Measurements from ENCODE around the gene OR52B6. TPM values are rescaled to one million over a fixed set of nuclear protein-coding genes. Genes with fewer than 3 reads are reported as not detected.

Gene OR52B6
- polyA plus RNA-seq, 1 donor from 2014 or later, result not detected

GRCh38 chr11:5592615-5593014 lies 11.9 kb downstream of the OR52B6 start:
- TF ChIP-seq POLR2AphosphoS5 (IDR thresholded peaks at IDR 0.05) (no peak), EZH2 (IDR thresholded peaks at IDR 0.05; ENCODE audit: borderline replicate concordance, insufficient read depth, low read length, poor library complexity, severe bottlenecking) (no peak), TAF1 (IDR thresholded peaks at IDR 0.05; ENCODE audit: low read depth) (no peak), REST (IDR thresholded peaks at IDR 0.05; ENCODE audit: borderline replicate concordance) (no peak)
- no peak overlapping the region for H3K4me2 ChIP-seq (ENCODE audit: low read length)
- no peaks in the 10 kb centered on the region for H3F3A ChIP-seq (ENCODE audit: insufficient read depth, low read length, poor library complexity, severe bottlenecking)
- no peaks in the 10 kb centered on the region for H3K79me2 ChIP-seq (replicated peaks; ENCODE audit: insufficient read depth, low read length)
- H3K27me3 ChIP-seq (ENCODE audit: insufficient read depth, low read depth, low read length), result no peaks in the 10 kb centered on the region
- no peaks in the 10 kb centered on the region for H3K9me2 ChIP-seq (ENCODE audit: insufficient read depth, low read length)
- no peak overlapping the region for H2AFZ ChIP-seq (ENCODE audit: low read depth, low read length)
- H3K27ac ChIP-seq (ENCODE audit: low read length), result no peak overlapping the region
- H3K4me3 ChIP-seq (ENCODE audit: low read length), result no peak overlapping the region
- no peaks in the 10 kb centered on the region for H3K36me3 ChIP-seq (ENCODE audit: insufficient read depth, low read length)
- H4K20me1 ChIP-seq (ENCODE audit: insufficient read depth), result no peaks in the 10 kb centered on the region
- H3K9ac ChIP-seq (ENCODE audit: low read length), result no peak overlapping the region
- H3K9me3 ChIP-seq (ENCODE audit: low read length), result no peaks in the 10 kb centered on the region

GRCh38 chr11:5593146-5593545 lies 12.5 kb downstream of the OR52B6 start:
- Histone ChIP-seq H3K36me3 (ENCODE audit: insufficient read depth, low read length) (no peaks in the 10 kb centered on the region), H3K4me3 (ENCODE audit: low read length) (no peak overlapping the region), H3F3A (ENCODE audit: insufficient read depth, low read length, poor library complexity, severe bottlenecking) (no peaks in the 10 kb centered on the region), H3K4me2 (ENCODE audit: low read length) (no peak overlapping the region), H3K27ac (ENCODE audit: low read length) (no peak overlapping the region), H3K9me3 (ENCODE audit: low read length) (no peaks in the 10 kb centered on the region), H2AFZ (ENCODE audit: low read depth, low read length) (no peak overlapping the region), H3K9me2 (ENCODE audit: insufficient read depth, low read length) (no peaks in the 10 kb centered on the region), H3K9ac (ENCODE audit: low read length) (no peak overlapping the region), H3K27me3 (ENCODE audit: insufficient read depth, low read depth, low read length) (no peaks in the 10 kb centered on the region), H4K20me1 (ENCODE audit: insufficient read depth) (no peaks in the 10 kb centered on the region), H3K79me2 (replicated peaks; ENCODE audit: insufficient read depth, low read length) (no peaks in the 10 kb centered on the region)
- TF ChIP-seq EZH2 (IDR thresholded peaks at IDR 0.05; ENCODE audit: borderline replicate concordance, insufficient read depth, low read length, poor library complexity, severe bottlenecking), result no peak
- no peak for TF ChIP-seq CTCF (IDR thresholded peaks at IDR 0.05; ENCODE audit: poor library complexity, severe bottlenecking)
- no peak for TF ChIP-seq TAF1 (IDR thresholded peaks at IDR 0.05; ENCODE audit: low read depth)
- no peak for TF ChIP-seq MXI1 (conservative IDR thresholded peaks at IDR 0.05; ENCODE audit: poor library complexity, severe bottlenecking)
- TF ChIP-seq EP300 (conservative IDR thresholded peaks at IDR 0.05; ENCODE audit: poor library complexity, severe bottlenecking), result no peak
- no peak for TF ChIP-seq POLR2AphosphoS5 (IDR thresholded peaks at IDR 0.05)
- no peak for TF ChIP-seq REST (IDR thresholded peaks at IDR 0.05; ENCODE audit: borderline replicate concordance)
